A549 (cell line): ENCODE measurements around the gene RNF145. TPM values are rescaled to one million over a fixed set of nuclear protein-coding genes. Genes with fewer than 3 reads are reported as not detected.
A peak's percentile ranks its signal among the peaks of the same experiment; 100 is the strongest.

Experiments used
- ATAC-seq, 2 experiments: fragments of 200-7000 bp in 1 of 2; fragments of >200 bp in 1 of 2; cut with Nextera tagmentation in 1 of 2; cut with Tn5 transposase in 1 of 2; 3 replicates each; pipeline versions ENCODE4 v1.8.0 to v1.9.1; 2018 to 2020; ENCODE audit warnings: mild to moderate bottlenecking in 1 of 2, moderate library complexity in 1 of 2
- CTCF ChIA-PET: fragments of 300-600 bp; sonication (Branson Sonifier 250); formaldehyde crosslinking; extraction: SDS; loops from one replicate; lab custom pipeline; 2021; ENCODE audit warnings: antibody characterized with exemption, inconsistent platforms; lab: Yijun Ruan, JAX
- POLR2A ChIA-PET: fragments of 350-600 bp; formaldehyde crosslinking; extraction: SDS; loops from one replicate; lab custom pipeline; 2021; ENCODE audit warnings: antibody characterized with exemption, inconsistent platforms; lab: Yijun Ruan, JAX
- DNase-seq, 2 experiments: peaks; one replicate each; pipeline versions ENCODE4 v3.0.0 to v3.0.0-alpha.2; 2011 to 2016; ENCODE audit warnings: low read depth in 1 of 2, low spot score in 1 of 2
- FAIRE-seq: peaks from 2 replicates; lab custom pipeline; 2011; peaks lifted over from hg19 to GRCh38; lab: Jason Lieb, UNC
- H3K27ac ChIP-seq, 2 experiments: fragments of >200 bp; sonication (Bioruptor Twin); formaldehyde crosslinking; 3 replicates each; pipeline ENCODE4 v1.5.1; 2016 to 2017
- H3K4me1 ChIP-seq: fragments of >200 bp; sonication (Bioruptor Twin); formaldehyde crosslinking; 3 replicates; pipeline ENCODE4 v1.6.1; 2016
- H3K4me2 ChIP-seq: fragments of >200 bp; sonication (Bioruptor Twin); formaldehyde crosslinking; 3 replicates; pipeline ENCODE4 v1.6.1; 2016
- H3K4me3 ChIP-seq: fragments of >200 bp; sonication (Bioruptor Twin); formaldehyde crosslinking; 3 replicates; pipeline ENCODE4 v1.5.1; 2016
- H3K9me3 ChIP-seq: fragments of >200 bp; sonication (Bioruptor Twin); formaldehyde crosslinking; 3 replicates; pipeline ENCODE4 v1.6.1; 2016
- BHLHE40 ChIP-seq: IDR thresholded peaks from 2 replicates; pipeline ENCODE4 v1.6.1; 2012; ENCODE audit warnings: low read depth, low read length, inconsistent platforms
- CBX8 ChIP-seq: fragments of 200-600 bp; sonication (generic); IDR thresholded peaks from 2 replicates; pipeline ENCODE4 v1.6.1; 2016
- CHD2 ChIP-seq: fragments of 150-350 bp; IDR thresholded peaks from 2 replicates; pipeline ENCODE4 v1.6.1; 2014; ENCODE audit warnings: low read length; ENCODE audit not compliant: partially characterized antibody
- CHD4 ChIP-seq: fragments of 200-600 bp; sonication (generic); IDR thresholded peaks from 2 replicates; pipeline ENCODE4 v1.6.1; 2016; ENCODE audit warnings: antibody characterized with exemption, mild to moderate bottlenecking, borderline replicate concordance
- EHF ChIP-seq: fragments of 250-450 bp; sonication (Bioruptor Pico); IDR thresholded peaks from 2 replicates; pipeline ENCODE4 v1.5.0; 2020; ENCODE audit warnings: mild to moderate bottlenecking
- EHMT2 ChIP-seq: fragments of 200-600 bp; sonication (generic); IDR thresholded peaks from 2 replicates; pipeline ENCODE4 v1.6.1; 2016; ENCODE audit warnings: antibody characterized with exemption, low read depth, mild to moderate bottlenecking, moderate library complexity
- EP300 ChIP-seq, 2 experiments: fragments of >200 bp; sonication (Bioruptor Twin); formaldehyde crosslinking; IDR thresholded peaks; 2 replicates in 1 of 2; 3 replicates in 1 of 2; pipeline ENCODE4 v1.6.1; 2016 to 2017
- ESRRA ChIP-seq: fragments of 150-350 bp; IDR thresholded peaks from 2 replicates; pipeline ENCODE4 v1.6.1; 2014; ENCODE audit warnings: mild to moderate bottlenecking, low read length, borderline replicate concordance
- FOSB ChIP-seq: fragments of 250-450 bp; sonication (Bioruptor Pico); IDR thresholded peaks from 2 replicates; pipeline ENCODE4 v1.5.0; 2020; ENCODE audit warnings: mild to moderate bottlenecking, moderate library complexity
- FOSL2 ChIP-seq, 2 experiments: fragments of 450-650 bp in 1 of 2; fragments of >200 bp in 1 of 2; sonication (Bioruptor Twin) in 1 of 2; formaldehyde crosslinking; IDR thresholded peaks; 2 replicates each; pipeline versions ENCODE4 v1.5.0 to v1.6.1; 2016 to 2020; ENCODE audit warnings: mild to moderate bottlenecking in 1 of 2, moderate library complexity in 1 of 2
- GATA3 ChIP-seq: IDR thresholded peaks from 2 replicates; pipeline ENCODE4 v1.6.1; 2012; ENCODE audit warnings: borderline replicate concordance
- HEYL ChIP-seq: fragments of 250-450 bp; sonication (Bioruptor Pico); IDR thresholded peaks from 2 replicates; pipeline ENCODE4 v1.8.0; 2021; ENCODE audit warnings: mild to moderate bottlenecking, moderate library complexity
- HOXB13 ChIP-seq: fragments of 250-450 bp; sonication (Bioruptor Pico); IDR thresholded peaks from 2 replicates; pipeline ENCODE4 v1.5.0; 2020; ENCODE audit warnings: low read depth, mild to moderate bottlenecking, moderate library complexity
- JUNB ChIP-seq: fragments of >200 bp; sonication (Bioruptor Twin); formaldehyde crosslinking; IDR thresholded peaks from 2 replicates; pipeline ENCODE4 v1.6.1; 2016
- KDM1A ChIP-seq: fragments of 200-600 bp; sonication (generic); IDR thresholded peaks from 2 replicates; pipeline ENCODE4 v1.6.1; 2016; ENCODE audit warnings: low read depth, mild to moderate bottlenecking
- KDM5A ChIP-seq: fragments of 200-600 bp; sonication (generic); IDR thresholded peaks from 2 replicates; pipeline ENCODE4 v1.6.1; 2016; ENCODE audit warnings: antibody characterized with exemption, mild to moderate bottlenecking
- MAFK ChIP-seq: fragments of 450-650 bp; IDR thresholded peaks from 2 replicates; pipeline ENCODE4 v1.6.1; 2014; ENCODE audit not compliant: partially characterized antibody
- MAZ ChIP-seq: fragments of 150-350 bp; IDR thresholded peaks from 2 replicates; pipeline ENCODE4 v1.6.1; 2014; ENCODE audit warnings: antibody characterized with exemption, low read depth, low read length, borderline replicate concordance
- NR3C1 ChIP-seq: fragments of >200 bp; sonication (Bioruptor Twin); formaldehyde crosslinking; IDR thresholded peaks from 3 replicates; pipeline ENCODE4 v1.6.1; 2017
- PHF8 ChIP-seq: fragments of 200-600 bp; sonication (generic); IDR thresholded peaks from 2 replicates; pipeline ENCODE4 v1.6.1; 2016; ENCODE audit warnings: low read depth, mild to moderate bottlenecking, antibody characterized with exemption, moderate library complexity, borderline replicate concordance
- POLR2A ChIP-seq: IDR thresholded peaks from 2 replicates; pipeline ENCODE4 v1.6.1; 2012; ENCODE audit warnings: mild to moderate bottlenecking, low read length
- POLR2AphosphoS2 ChIP-seq: conservative IDR thresholded peaks from 2 replicates; pipeline ENCODE4 v1.6.1; 2012; ENCODE audit warnings: low read length, improper control_type of control experiment, inconsistent platforms
- RCOR1 ChIP-seq: fragments of 150-350 bp; IDR thresholded peaks from 2 replicates; pipeline ENCODE4 v1.6.1; 2014; ENCODE audit warnings: antibody characterized with exemption, low read length, low read depth
- RFX5 ChIP-seq: fragments of 450-650 bp; IDR thresholded peaks from 2 replicates; pipeline ENCODE4 v1.7.1; 2014; ENCODE audit warnings: antibody characterized with exemption, mild to moderate bottlenecking, moderate library complexity
- RNF2 ChIP-seq: fragments of 200-600 bp; sonication (generic); IDR thresholded peaks from 2 replicates; pipeline ENCODE4 v1.6.1; 2016; ENCODE audit warnings: low read depth, mild to moderate bottlenecking, antibody characterized with exemption, moderate library complexity, borderline replicate concordance
- TFCP2L1 ChIP-seq: fragments of 250-450 bp; sonication (Bioruptor Pico); IDR thresholded peaks from 2 replicates; pipeline ENCODE4 v1.5.0; 2021; ENCODE audit warnings: mild to moderate bottlenecking
- ZNF302 ChIP-seq: fragments of 250-450 bp; sonication (Bioruptor Pico); IDR thresholded peaks from 2 replicates; pipeline ENCODE4 v1.9.0; 2021; ENCODE audit warnings: inconsistent platforms, mild to moderate bottlenecking, moderate library complexity
- ZSCAN20 ChIP-seq: fragments of 250-450 bp; sonication (Bioruptor Pico); IDR thresholded peaks from 2 replicates; pipeline ENCODE4 v1.8.0; 2022; ENCODE audit warnings: mild to moderate bottlenecking, moderate library complexity
- WGBS: methylation state at CpG from one replicate; pipeline ENCODE4 v1.1.6; 2017; ENCODE audit errors: missing lambda C conversion rate; 5-methylcytosine and 5-hydroxymethylcytosine counted together
- polyA plus RNA-seq, 4 experiments: library from polyadenylated mRNA; depleted of rRNA in 3 of 4; stranded (reverse); fragments of >200 nt; fragmentation: RNase III in 1 of 4; extraction: RNeasy Plus Mini Kit Qiagen cat#74134 plus additional on column Dnase treatment in 1 of 4; gene quantifications; 2 replicates in 3 of 4; 3 replicates in 1 of 4; pipeline ENCODE4 v1.2.3, GENCODE V29; 2011 to 2017
- TF ChIP-seq, protein P1 (sequence below): IDR thresholded peaks from 2 replicates; pipeline ENCODE4 v1.6.1; 2012
- TF ChIP-seq, protein P2 (sequence below): fragments of 450-650 bp; IDR thresholded peaks from 2 replicates; pipeline ENCODE4 v1.6.1; 2014; ENCODE audit warnings: antibody characterized with exemption
- TF ChIP-seq, protein P3 (sequence below): fragments of 150-350 bp; IDR thresholded peaks from 2 replicates; pipeline ENCODE4 v1.6.1; 2014; ENCODE audit warnings: low read depth, mild to moderate bottlenecking, low read length
- TF ChIP-seq, protein P4 (sequence below): fragments of 250-450 bp; sonication (Bioruptor Pico); IDR thresholded peaks from 2 replicates; pipeline ENCODE4 v1.5.0; 2021; ENCODE audit warnings: mild to moderate bottlenecking, moderate library complexity, borderline replicate concordance

The RNF145 gene
- polyA plus RNA-seq, 2 of the 4 experiments (the other 2 are of a cell fraction): 122 to 146 TPM

DNA sequence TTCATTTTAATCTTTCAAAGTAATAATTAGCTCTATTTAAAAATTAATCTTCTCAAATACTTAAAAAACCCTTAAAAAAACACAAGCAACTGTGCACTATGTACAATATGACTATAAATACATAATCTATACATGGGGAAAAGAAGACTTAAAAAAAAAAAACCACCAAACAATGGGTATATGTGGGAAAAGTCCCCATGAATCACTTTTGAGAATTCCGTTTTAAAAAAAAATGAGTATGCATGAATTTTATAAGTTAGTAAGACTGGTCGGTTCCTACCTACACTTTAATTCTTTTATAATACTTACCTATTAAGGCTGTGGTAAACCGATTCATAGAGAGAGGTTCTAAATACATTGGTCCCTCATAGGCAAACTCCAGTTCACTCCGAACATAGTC, 27.7 kb downstream of the RNF145 start (continued):
- TF ChIP-seq, protein P1, sequence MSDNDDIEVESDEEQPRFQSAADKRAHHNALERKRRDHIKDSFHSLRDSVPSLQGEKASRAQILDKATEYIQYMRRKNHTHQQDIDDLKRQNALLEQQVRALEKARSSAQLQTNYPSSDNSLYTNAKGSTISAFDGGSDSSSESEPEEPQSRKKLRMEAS: no peak
- no peak for TF ChIP-seq NR3C1
- TF ChIP-seq MAZ: no peak
- no peak for TF ChIP-seq JUNB
- TF ChIP-seq POLR2A: no peak
- TF ChIP-seq, protein P2, sequence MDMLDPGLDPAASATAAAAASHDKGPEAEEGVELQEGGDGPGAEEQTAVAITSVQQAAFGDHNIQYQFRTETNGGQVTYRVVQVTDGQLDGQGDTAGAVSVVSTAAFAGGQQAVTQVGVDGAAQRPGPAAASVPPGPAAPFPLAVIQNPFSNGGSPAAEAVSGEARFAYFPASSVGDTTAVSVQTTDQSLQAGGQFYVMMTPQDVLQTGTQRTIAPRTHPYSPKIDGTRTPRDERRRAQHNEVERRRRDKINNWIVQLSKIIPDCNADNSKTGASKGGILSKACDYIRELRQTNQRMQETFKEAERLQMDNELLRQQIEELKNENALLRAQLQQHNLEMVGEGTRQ: no peak
- TF ChIP-seq HOXB13 (CRISPR knock-in tag): no peak
- TF ChIP-seq EP300 (IDR thresholded peaks at IDR 0.05): no peak
- no peak for TF ChIP-seq CBX8
- no peak for TF ChIP-seq ESRRA

DNA sequence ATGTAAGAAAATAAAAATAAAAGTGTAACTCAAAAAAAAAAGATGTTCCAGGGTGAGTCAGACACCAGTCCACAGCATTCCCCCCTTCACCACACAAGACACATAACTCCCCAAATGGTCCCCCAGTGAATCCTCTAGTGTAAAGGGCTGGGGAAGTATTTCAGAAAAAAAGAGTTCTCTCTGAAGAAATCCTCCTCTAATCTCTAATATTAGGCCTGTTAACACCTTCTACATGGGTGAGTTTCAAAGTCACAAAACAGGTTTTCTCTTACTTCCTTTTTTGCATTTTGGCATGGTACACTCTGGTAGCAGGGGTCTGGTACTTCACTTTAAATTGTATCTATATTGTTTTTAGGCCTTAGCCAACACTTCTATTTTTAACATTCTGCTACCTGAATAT, 28.2 kb downstream of the RNF145 start:
- H3K27ac ChIP-seq: peak overlapping the region; percentile 94 to 98

DNA sequence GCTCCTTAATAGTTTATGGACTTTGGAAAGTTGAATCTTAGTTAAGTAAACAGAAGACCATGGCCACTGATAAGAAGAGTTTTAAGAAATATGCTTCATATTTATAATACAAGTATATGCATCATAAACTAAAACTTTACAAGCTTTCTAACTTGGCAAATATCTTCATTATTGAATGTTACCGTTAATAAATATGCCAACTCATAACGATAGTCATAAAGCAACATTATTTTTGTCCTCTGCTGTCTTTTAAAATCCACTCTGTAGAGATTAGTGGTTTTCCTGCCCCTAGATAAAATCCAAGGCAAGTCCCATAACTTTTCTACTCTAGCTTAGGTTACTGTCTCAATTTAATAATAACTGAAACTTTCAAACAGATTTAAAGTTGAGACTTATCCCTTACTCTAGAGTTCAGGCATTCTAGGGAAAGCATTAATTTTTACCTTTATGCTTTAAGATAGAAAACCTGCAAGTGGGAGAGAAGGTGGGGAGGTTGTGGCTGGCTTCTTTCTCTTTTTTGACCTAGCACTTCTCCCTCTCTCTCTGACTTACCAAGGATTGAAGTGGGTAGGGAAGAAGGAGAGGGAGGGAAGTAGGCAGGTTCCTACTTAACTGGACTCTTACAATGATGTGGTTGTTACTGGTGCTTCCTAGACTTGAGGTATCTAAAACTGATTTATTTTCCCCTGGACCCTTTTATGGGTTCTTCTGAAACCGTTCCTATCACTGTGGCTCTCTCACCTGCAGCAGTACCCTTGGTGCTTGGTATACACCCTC, 29.6 kb downstream of the RNF145 start:
- ATAC-seq: peak; percentile 16 to 17; a peak in 4 of 6 replicates
- WGBS: 20% methylated on average over 3 of the region's 3 CpGs
- Histone ChIP-seq H3K9me3 (no peaks in the 10 kb centered on the region), H3K4me3 (peak overlapping the region; percentile 10; the same call in 1 of the 3 replicates), H3K4me2 (peak overlapping the region; percentile 79)
- FAIRE-seq: no peak
- DNase-seq: no peak
- CTCF ChIA-PET: interaction anchor here (1.5 kb wide), 2 partner anchors 23 to 138 kb away, joined by 3 to 4 read pairs; no protein-coding TSS in a partner anchor
- no peak for TF ChIP-seq TFCP2L1 (CRISPR knock-in tag)
- TF ChIP-seq, protein P3, sequence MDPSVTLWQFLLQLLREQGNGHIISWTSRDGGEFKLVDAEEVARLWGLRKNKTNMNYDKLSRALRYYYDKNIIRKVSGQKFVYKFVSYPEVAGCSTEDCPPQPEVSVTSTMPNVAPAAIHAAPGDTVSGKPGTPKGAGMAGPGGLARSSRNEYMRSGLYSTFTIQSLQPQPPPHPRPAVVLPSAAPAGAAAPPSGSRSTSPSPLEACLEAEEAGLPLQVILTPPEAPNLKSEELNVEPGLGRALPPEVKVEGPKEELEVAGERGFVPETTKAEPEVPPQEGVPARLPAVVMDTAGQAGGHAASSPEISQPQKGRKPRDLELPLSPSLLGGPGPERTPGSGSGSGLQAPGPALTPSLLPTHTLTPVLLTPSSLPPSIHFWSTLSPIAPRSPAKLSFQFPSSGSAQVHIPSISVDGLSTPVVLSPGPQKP: no peak
- no peak for TF ChIP-seq EHMT2
- TF ChIP-seq FOSL2 (IDR thresholded peaks at IDR 0.05): no peak
- TF ChIP-seq FOSL2 (CRISPR knock-in tag; IDR thresholded peaks at IDR 0.05): 0 out of 2 replicates have a peak, but pooled peaks have one; percentile 3
- TF ChIP-seq MAFK: no peak
- TF ChIP-seq ZNF302: no peak
- TF ChIP-seq PHF8: no peak
- peak; percentile 56; the same call in 1 of the 2 replicates for TF ChIP-seq HOXB13 (CRISPR knock-in tag)
- TF ChIP-seq, protein P2: no peak
- TF ChIP-seq FOSB (CRISPR knock-in tag): no peak; the same call in 1 of the 2 replicates
- TF ChIP-seq POLR2A: no peak
- TF ChIP-seq ZSCAN20 (CRISPR knock-in tag): no peak
- TF ChIP-seq, protein P4, sequence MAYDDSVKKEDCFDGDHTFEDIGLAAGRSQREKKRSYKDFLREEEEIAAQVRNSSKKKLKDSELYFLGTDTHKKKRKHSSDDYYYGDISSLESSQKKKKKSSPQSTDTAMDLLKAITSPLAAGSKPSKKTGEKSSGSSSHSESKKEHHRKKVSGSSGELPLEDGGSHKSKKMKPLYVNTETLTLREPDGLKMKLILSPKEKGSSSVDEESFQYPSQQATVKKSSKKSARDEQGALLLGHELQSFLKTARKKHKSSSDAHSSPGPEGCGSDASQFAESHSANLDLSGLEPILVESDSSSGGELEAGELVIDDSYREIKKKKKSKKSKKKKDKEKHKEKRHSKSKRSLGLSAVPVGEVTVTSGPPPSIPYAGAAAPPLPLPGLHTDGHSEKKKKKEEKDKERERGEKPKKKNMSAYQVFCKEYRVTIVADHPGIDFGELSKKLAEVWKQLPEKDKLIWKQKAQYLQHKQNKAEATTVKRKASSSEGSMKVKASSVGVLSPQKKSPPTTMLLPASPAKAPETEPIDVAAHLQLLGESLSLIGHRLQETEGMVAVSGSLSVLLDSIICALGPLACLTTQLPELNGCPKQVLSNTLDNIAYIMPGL (CRISPR knock-in tag): no peak
- TF ChIP-seq RCOR1: no peak
- TF ChIP-seq CHD2: no peak
- TF ChIP-seq CBX8: no peak
- no peak for TF ChIP-seq BHLHE40
- no peak for TF ChIP-seq KDM1A
- peak; percentile 20; the same call in 1 of the 2 replicates for TF ChIP-seq EHF (CRISPR knock-in tag)
- TF ChIP-seq POLR2AphosphoS2: no peak
- TF ChIP-seq, all 56 proteins: peak for 3
- Histone ChIP-seq H3K4me1 (peaks cover 95% of the 10 kb centered on the region), H3K27ac (peak overlapping the region; percentile 94 to 98)
- POLR2A ChIA-PET: interaction anchor here (0.9 to 2.3 kb wide), 2 partner anchors 25 to 28 kb away, joined by 3 to 14 read pairs; no protein-coding TSS in a partner anchor

More for the DNA sequence above, 28.2 kb downstream of the RNF145 start:
- FAIRE-seq (no peak), ATAC-seq (no peak), DNase-seq (no peak)
- no peak overlapping the region for H3K4me3 ChIP-seq
- ChIA-PET POLR2A (interaction anchor here (0.7 kb wide), 1 partner anchor 941 kb away, joined by 8 read pairs; no protein-coding TSS in a partner anchor), CTCF (interaction anchor here (0.7 to 1.1 kb wide), 3 partner anchors 17 to 48 kb away, joined by 3 read pairs; no protein-coding TSS in a partner anchor)
- no peaks in the 10 kb centered on the region for H3K9me3 ChIP-seq
- no peak for TF ChIP-seq CHD4
- no peak for TF ChIP-seq HEYL
- TF ChIP-seq GATA3: no peak
- no peak for TF ChIP-seq MAFK
- no peak for TF ChIP-seq RNF2
- no peak for TF ChIP-seq KDM5A
- TF ChIP-seq RFX5: no peak
- TF ChIP-seq FOSB (CRISPR knock-in tag): no peak
- peaks cover 95% of the 10 kb centered on the region for H3K4me1 ChIP-seq
- H3K4me2 ChIP-seq: peak overlapping the region; percentile 79
